GM18861 (cell line): Measurements from ENCODE around the gene MTFMT.
"Not testable (repeated sequence)": the region's sequence is repeated elsewhere in the genome, so short reads cannot be mapped to it uniquely, and the experiment has no call there.

ENCODE experiments used
- ATAC-seq: cut with Tn5 transposase; IDR thresholded peaks from one replicate; pipeline ENCODE4 v1.9.1; 2021; ENCODE audit not compliant: unreplicated experiment

The MTFMT gene

GRCh38 chr15:65040461-65040860, 11.0 kb upstream of the MTFMT start:
- no peak for ATAC-seq

- no peak for ATAC-seq
Measured at GRCh38 chr15:65038836-65039235, 9.4 kb upstream of the MTFMT start.

- no peak for ATAC-seq
Measured at GRCh38 chr15:65038428-65038827, 9.0 kb upstream of the MTFMT start.

GRCh38 chr15:65037309-65037708, 7.9 kb upstream of the MTFMT start:
- no peak for ATAC-seq

- no peak for ATAC-seq
Measured at GRCh38 chr15:65034719-65035118, 5.3 kb upstream of the MTFMT start.

- no peak for ATAC-seq
Measured at GRCh38 chr15:65033659-65034269, 4.3 kb upstream of the MTFMT start.

- ATAC-seq, result no peak
Measured at GRCh38 chr15:65032801-65033537, 3.5 kb upstream of the MTFMT start.

GRCh38 chr15:65029736-65030208, 333 bp upstream of the MTFMT start:
- no peak for ATAC-seq

- ATAC-seq, result no peak
Measured at GRCh38 chr15:65028338-65028737, 1.1 kb downstream of the MTFMT start.

GRCh38 chr15:65027593-65027992, 1.8 kb downstream of the MTFMT start:
- ATAC-seq, result no peak

- ATAC-seq, result no peak
Measured at GRCh38 chr15:65026756-65027155, 2.7 kb downstream of the MTFMT start.

GRCh38 chr15:65021488-65021887, 8.0 kb downstream of the MTFMT start:
- no peak for ATAC-seq

- no peak for ATAC-seq
Measured at GRCh38 chr15:65020419-65020818, 9.0 kb downstream of the MTFMT start.

- ATAC-seq, result not testable (repeated sequence)
Measured at GRCh38 chr15:65011198-65011597, 18.2 kb downstream of the MTFMT start.

GRCh38 chr15:65008983-65009382, 20.5 kb downstream of the MTFMT start:
- ATAC-seq, result no peak

GRCh38 chr15:65006876-65007275, 22.6 kb downstream of the MTFMT start:
- no peak for ATAC-seq

- no peak for ATAC-seq
Measured at GRCh38 chr15:65004993-65005392, 24.4 kb downstream of the MTFMT start.

GRCh38 chr15:64997745-64998375, 31.6 kb downstream of the MTFMT start:
- ATAC-seq, result no peak

- ATAC-seq, result no peak
Measured at GRCh38 chr15:64997066-64997465, 32.4 kb downstream of the MTFMT start.

GRCh38 chr15:64993290-64993689, 36.1 kb downstream of the MTFMT start:
- no peak for ATAC-seq

- ATAC-seq, result no peak
Measured at GRCh38 chr15:64991536-64992135, 37.8 kb downstream of the MTFMT start.

GRCh38 chr15:64990168-64990470, 39.3 kb downstream of the MTFMT start:
- ATAC-seq, result no peak
